Hair follicular keratinocyte (primary cell): Measurements from ENCODE around the gene DRGX. TPM values are rescaled to one million over a fixed set of nuclear protein-coding genes. Genes with fewer than 3 reads are reported as not detected.

Experiments used
- total RNA-seq: library from RNA; depleted of rRNA; stranded (reverse); fragments of >200 nt; gene quantifications from 2 replicates; pipeline ENCODE4 v1.2.3, GENCODE V29; 2015

Gene DRGX
- not detected in 2 replicates for total RNA-seq

GRCh38 chr10:49395741-49396665, at the start of gene DRGX:
Gene DRGX, minus strand, starts transcription at chr10:49396089. Its CDS starts 649 bp downstream, at chr10:49395440.

Other genes starting within 250 kb of the DRGX start
- not detected in 2 replicates for gene TMEM273, start 207.7 kb downstream of the DRGX start, total RNA-seq
- gene C10orf71, start 96.9 kb downstream of the DRGX start, total RNA-seq, result not detected in 2 replicates
- gene ERCC6, start 143.0 kb upstream of the DRGX start, total RNA-seq, result 18.3 and 21.7 TPM in 2 replicates
- gene SLC18A3, start 214.2 kb upstream of the DRGX start, total RNA-seq, result not detected in 2 replicates
- not detected in 2 replicates for gene CHAT, start 217.9 kb upstream of the DRGX start, total RNA-seq